SHP77 treated with DMSO at 0.1 percent for 48 hours (cell line): ENCODE results near the gene INPP5E.

Experiments
- DNase-seq: peaks from one replicate; lab custom pipeline; 2025; lab: John Stamatoyannopoulos, UW

Gene INPP5E

GRCh38 chr9:136447173-136447778 is 7.6 kb upstream of the INPP5E start:
- no peak for DNase-seq

GRCh38 chr9:136445799-136446198 is 6.2 kb upstream of the INPP5E start:
- no peak for DNase-seq

GRCh38 chr9:136444102-136444501 is 4.5 kb upstream of the INPP5E start:
- DNase-seq, result no peak

- no peak for DNase-seq
These were observed 4.0 kb upstream of the INPP5E start for GRCh38 chr9:136443687-136444086.

- no peak for DNase-seq
These were observed 3.4 kb upstream of the INPP5E start for GRCh38 chr9:136443087-136443486.

- DNase-seq, result no peak
These were observed 2.6 kb upstream of the INPP5E start for GRCh38 chr9:136442265-136442664.

GRCh38 chr9:136441681-136442245 is 2.1 kb upstream of the INPP5E start:
- DNase-seq, result no peak

GRCh38 chr9:136441191-136441680 is 1.6 kb upstream of the INPP5E start:
- no peak for DNase-seq

- DNase-seq, result no peak
These were observed 831 bp downstream of the INPP5E start for GRCh38 chr9:136438548-136439480.

GRCh38 chr9:136437839-136438547 is 1.7 kb downstream of the INPP5E start:
- no peak for DNase-seq

GRCh38 chr9:136437430-136437829 is 2.2 kb downstream of the INPP5E start:
- no peak for DNase-seq

GRCh38 chr9:136436055-136436634 is 3.5 kb downstream of the INPP5E start:
- no peak for DNase-seq

GRCh38 chr9:136434580-136435169 is 5.0 kb downstream of the INPP5E start:
- DNase-seq, result no peak

GRCh38 chr9:136433849-136434579 is 5.6 kb downstream of the INPP5E start:
- no peak for DNase-seq

- no peak for DNase-seq
These were observed 6.5 kb downstream of the INPP5E start for GRCh38 chr9:136433043-136433715.

- no peak for DNase-seq
These were observed 7.1 kb downstream of the INPP5E start for GRCh38 chr9:136432591-136432990.

- DNase-seq, result no peak
These were observed 7.8 kb downstream of the INPP5E start for GRCh38 chr9:136431782-136432350.

GRCh38 chr9:136430588-136431234 is 8.9 kb downstream of the INPP5E start:
- DNase-seq, result no peak
